Smooth muscle cell of the pulmonary artery (primary cell): Measurements from ENCODE around the gene EFNA5. TPM values are rescaled to one million over a fixed set of nuclear protein-coding genes. Genes with fewer than 3 reads are reported as not detected.

Experiments used
- total RNA-seq: library from RNA; depleted of rRNA; stranded (reverse); fragments of >200 nt; gene quantifications from 2 replicates; pipeline ENCODE4 v1.2.3, GENCODE V29; 2014

The EFNA5 gene
- total RNA-seq = 1.1 and 4.8 TPM in 2 replicates

GRCh38 chr5:107670932-107671741 is at the start of gene EFNA5:
EFNA5 (minus strand) TSS chr5:107670937.

